Gastrocnemius medialis (tissue), 4 donors: ENCODE measurements around the gene SLC30A10. TPM values are rescaled to one million over a fixed set of nuclear protein-coding genes. Genes with fewer than 3 reads are reported as not detected.
"Not testable (repeated sequence)": the region's sequence is repeated elsewhere in the genome, so short reads cannot be mapped to it uniquely, and the experiment has no call there.

Source experiments
- ATAC-seq, 2 donors: fragments of 150-250 bp; one replicate each; pipeline ENCODE4 v1.9.1; 2016
- DNase-seq, 2 donors: peaks; one replicate each; pipeline ENCODE4 v3.0.0-alpha.2; 2019
- H3K27ac ChIP-seq, 4 donors: fragments of 200-600 bp; sonication (generic); 1 replicate in 1 of 4; 2 replicates in 3 of 4; pipeline ENCODE4 v1.5.1; 2016 to 2018; ENCODE audit warnings: mild to moderate bottlenecking in 2 of 4, moderate library complexity in 1 of 4
- H3K27me3 ChIP-seq, 3 donors: fragments of 200-600 bp; sonication (generic) in 2 of 3; 1 replicate in 1 of 3; 2 replicates in 2 of 3; pipeline versions ENCODE4 v1.5.1 to v1.6.0; 2016 to 2019; ENCODE audit warnings: mild to moderate bottlenecking in 1 of 3, moderate library complexity in 1 of 3
- H3K36me3 ChIP-seq, 2 donors: fragments of 200-600 bp; sonication (generic) in 1 of 2; one replicate each; pipeline ENCODE4 v1.5.1; 2017 to 2018
- H3K4me1 ChIP-seq, 2 donors: fragments of 200-600 bp; sonication (generic) in 1 of 2; one replicate each; pipeline ENCODE4 v1.5.1; 2016 to 2017; ENCODE audit warnings: mild to moderate bottlenecking in 2 of 2
- H3K4me3 ChIP-seq, 4 donors: fragments of 200-600 bp; sonication (generic) in 3 of 4; 1 replicate in 1 of 4; 2 replicates in 3 of 4; pipeline ENCODE4 v1.5.1; 2016 to 2019; ENCODE audit warnings: mild to moderate bottlenecking in 2 of 4
- H3K9me3 ChIP-seq, 3 donors: fragments of 200-600 bp; sonication (generic) in 2 of 3; 1 replicate in 1 of 3; 2 replicates in 2 of 3; pipeline ENCODE4 v1.5.1; 2016 to 2019
- CTCF ChIP-seq, 5 experiments: fragments of 450-650 bp in 3 of 5; fragments of 200-600 bp in 2 of 5; sonication (generic) in 2 of 5; IDR thresholded peaks in 4 of 5; conservative IDR thresholded peaks in 1 of 5; 1 replicate in 4 of 5; 2 replicates in 1 of 5; pipeline ENCODE4 v1.5.1; 2016 to 2019; ENCODE audit warnings: antibody characterized with exemption in 5 of 5, mild to moderate bottlenecking in 3 of 5, moderate library complexity in 3 of 5
- POLR2A ChIP-seq, 2 donors: fragments of 450-650 bp; IDR thresholded peaks; one replicate each; pipeline ENCODE4 v1.6.1; 2017; ENCODE audit warnings: antibody characterized with exemption in 2 of 2, mild to moderate bottlenecking in 2 of 2, moderate library complexity in 2 of 2
- in situ Hi-C, 4 donors: fragments of 200-750 bp; cut with MboI; loops; one replicate each; pipeline versions ENCODE4 v1.15.0 to v1.8.0; 2017; ENCODE audit warnings: low sequenced_read_pairs in 4 of 4
- intact Hi-C: fragments of 100-400 bp; cut with DNase I; formaldehyde crosslinking; loops from one replicate; pipeline ENCODE4 v1.15.1; 2023; ENCODE audit warnings: low total_unique reads
- total RNA-seq, 4 donors: library from RNA; depleted of rRNA; stranded (reverse); fragments of >200 nt; gene quantifications; one replicate each; pipeline versions ENCODE4 v1.1.0 to v1.2.3, GENCODE V29; 2016

The SLC30A10 gene
- total RNA-seq, 4 donors from 2014 or later: not detected

DNA sequence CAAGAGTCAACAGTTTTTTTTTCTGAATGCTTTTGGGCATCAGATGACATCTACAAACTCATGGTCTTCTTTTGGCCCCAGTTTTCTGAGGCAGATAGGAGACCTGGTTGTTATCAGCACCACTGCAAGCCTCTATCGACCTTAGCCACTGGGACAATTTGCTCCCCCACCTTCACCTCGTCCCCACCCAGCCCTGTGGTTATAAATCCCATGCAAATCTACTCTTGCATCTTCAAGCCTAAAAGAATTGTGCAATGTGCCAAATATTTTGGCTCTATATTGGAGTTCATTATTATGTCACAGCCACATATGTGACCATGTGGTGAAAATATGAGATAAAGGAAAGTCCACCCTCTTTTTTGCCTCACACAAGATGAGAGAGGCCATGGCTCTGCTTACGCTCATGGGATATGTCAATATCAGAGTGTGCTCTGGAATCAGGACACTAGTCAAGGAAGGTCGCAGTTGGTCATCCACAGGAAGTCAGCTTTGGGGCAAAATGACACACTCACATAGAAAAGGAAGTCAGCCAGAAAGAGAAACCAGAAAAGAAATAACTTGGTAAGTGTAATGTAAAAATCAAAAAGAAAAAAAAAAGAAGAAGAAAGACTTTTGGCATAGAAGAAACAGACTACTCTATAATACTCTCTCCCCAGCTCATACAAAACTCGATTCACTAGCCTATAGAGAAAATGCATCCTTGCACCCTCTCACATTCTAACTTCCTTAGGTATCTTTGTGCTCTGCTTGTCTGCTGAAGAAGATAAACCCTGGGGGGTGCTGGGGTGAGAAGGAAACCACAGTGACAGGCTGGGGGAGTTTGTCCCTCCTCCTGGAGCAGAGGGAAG, 21.2 kb downstream of the SLC30A10 start:
- in situ Hi-C loops: no loop called here
- intact Hi-C loops: no loop called here
- TF ChIP-seq CTCF (IDR thresholded peaks at IDR 0.05 in 4 of 5, conservative IDR thresholded peaks at IDR 0.05 in 1 of 5) (no peak), POLR2A (IDR thresholded peaks at IDR 0.05) (no peak)
- DNase-seq (no peak), ATAC-seq (no peak)
- Histone ChIP-seq H3K4me3 (no peak overlapping the region), H3K27ac (no peak overlapping the region), H3K9me3 (no peaks in the 10 kb centered on the region), H3K36me3 (no peaks in the 10 kb centered on the region), H3K4me1 (no peaks in the 10 kb centered on the region), H3K27me3 (no peaks in the 10 kb centered on the region)

- H3K4me1 ChIP-seq, in situ Hi-C loops, ATAC-seq: not testable (repeated sequence)
Measured at GRCh38 chr1:219906565-219906923, 21.8 kb downstream of the SLC30A10 start.

GRCh38 chr1:219905524-219905923, 22.8 kb downstream of the SLC30A10 start:
- intact Hi-C loops (no loop called here), in situ Hi-C loops (no loop called here)
- Histone ChIP-seq H3K4me1 (no peaks in the 10 kb centered on the region), H3K27me3 (no peaks in the 10 kb centered on the region), H3K27ac (no peak overlapping the region), H3K9me3 (no peaks in the 10 kb centered on the region), H3K4me3 (no peak overlapping the region), H3K36me3 (no peaks in the 10 kb centered on the region)
- TF ChIP-seq POLR2A (IDR thresholded peaks at IDR 0.05): no peak
- no peak for TF ChIP-seq CTCF (IDR thresholded peaks at IDR 0.05 in 4 of 5, conservative IDR thresholded peaks at IDR 0.05 in 1 of 5)
- DNase-seq (no peak), ATAC-seq (no peak)

More at GRCh38 chr1:219906565-219906923, 21.8 kb downstream of the SLC30A10 start:
- H3K27me3 ChIP-seq, H3K36me3 ChIP-seq, intact Hi-C loops, DNase-seq, H3K4me3 ChIP-seq, H3K27ac ChIP-seq, H3K9me3 ChIP-seq: not testable (repeated sequence)

GRCh38 chr1:219904934-219905333, 23.4 kb downstream of the SLC30A10 start:
- DNase-seq (no peak), ATAC-seq (no peak)
- in situ Hi-C loops: no loop called here
- Histone ChIP-seq H3K36me3 (no peaks in the 10 kb centered on the region), H3K9me3 (no peaks in the 10 kb centered on the region), H3K4me3 (no peak overlapping the region), H3K4me1 (no peaks in the 10 kb centered on the region), H3K27me3 (no peaks in the 10 kb centered on the region), H3K27ac (no peak overlapping the region)
- intact Hi-C loops: no loop called here
- TF ChIP-seq CTCF (IDR thresholded peaks at IDR 0.05 in 4 of 5, conservative IDR thresholded peaks at IDR 0.05 in 1 of 5) (no peak), POLR2A (IDR thresholded peaks at IDR 0.05) (no peak)

- Histone ChIP-seq H3K9me3 (no peaks in the 10 kb centered on the region), H3K27ac (no peak overlapping the region), H3K4me3 (no peak overlapping the region), H3K36me3 (no peaks in the 10 kb centered on the region), H3K27me3 (no peaks in the 10 kb centered on the region), H3K4me1 (no peaks in the 10 kb centered on the region)
- ATAC-seq (no peak), DNase-seq (no peak)
- intact Hi-C loops (no loop called here), in situ Hi-C loops (no loop called here)
- TF ChIP-seq POLR2A (IDR thresholded peaks at IDR 0.05): no peak
- TF ChIP-seq CTCF (IDR thresholded peaks at IDR 0.05 in 4 of 5, conservative IDR thresholded peaks at IDR 0.05 in 1 of 5): no peak
Measured at GRCh38 chr1:219903353-219903871, 24.9 kb downstream of the SLC30A10 start.
